B cell (primary cell): Measurements from ENCODE around the gene THUMPD1. TPM values are rescaled to one million over a fixed set of nuclear protein-coding genes. Genes with fewer than 3 reads are reported as not detected.

Experiments
- ATAC-seq: fragments of 200-7000 bp; cut with Tn5 transposase; one replicate; pipeline ENCODE4 v1.10.0; 2021; ENCODE audit warnings: low read depth, mild to moderate bottlenecking, moderate number of reproducible peaks, moderate library complexity
- CTCF ChIA-PET: fragments of 350-600 bp; sonication (Branson Sonifier 250); formaldehyde crosslinking; loops from one replicate; lab custom pipeline; 2021; ENCODE audit warnings: antibody characterized with exemption, inconsistent platforms; lab: Charles Lee
- POLR2A ChIA-PET: fragments of 350-600 bp; sonication (Branson Sonifier 250); formaldehyde crosslinking; loops from one replicate; lab custom pipeline; 2021; ENCODE audit warnings: antibody characterized with exemption; lab: Charles Lee
- DNase-seq: peaks from one replicate; pipeline ENCODE4 v3.0.0; 2013
- H2AFZ ChIP-seq: 2 replicates; pipeline ENCODE4 v1.6.1; 2012; ENCODE audit warnings: mild to moderate bottlenecking, low read depth, low read length; ENCODE audit not compliant: insufficient read depth, poor library complexity, severe bottlenecking
- H3K27ac ChIP-seq, 2 donors: 1 replicate in 1 of 2; 2 replicates in 1 of 2; pipeline ENCODE4 v1.5.1; 2012 to 2013; ENCODE audit warnings: low read length in 2 of 2, mild to moderate bottlenecking in 2 of 2, moderate library complexity in 1 of 2
- H3K27me3 ChIP-seq, 4 experiments: fragments of 200-600 bp in 1 of 4; sonication (generic) in 1 of 4; replicated peaks in 1 of 4; 1 replicate in 2 of 4; 2 replicates in 2 of 4; pipeline versions ENCODE4 v1.6.1 to v1.7.0; 2013 to 2016; ENCODE audit warnings: low read length in 3 of 4, mild to moderate bottlenecking in 2 of 4, mixed read lengths in 1 of 4, moderate library complexity in 1 of 4; ENCODE audit not compliant: insufficient read depth in 4 of 4, control insufficient read depth in 3 of 4; ENCODE audit errors: control extremely low read depth in 1 of 4
- H3K36me3 ChIP-seq, 2 experiments: replicated peaks in 1 of 2; 1 replicate in 1 of 2; 2 replicates in 1 of 2; pipeline versions ENCODE4 v1.6.1 to v1.7.1; 2013; ENCODE audit warnings: low read length in 1 of 2; ENCODE audit not compliant: insufficient read depth in 2 of 2, control insufficient read depth in 1 of 2; ENCODE audit errors: control extremely low read depth in 1 of 2, extremely low read depth in 1 of 2
- H3K4me1 ChIP-seq, 2 donors: fragments of 200-600 bp in 1 of 2; sonication (generic) in 1 of 2; 1 replicate in 1 of 2; 2 replicates in 1 of 2; pipeline versions ENCODE4 v1.5.1 to v1.6.1; 2013 to 2017; ENCODE audit warnings: low read length in 2 of 2; ENCODE audit not compliant: control insufficient read depth in 2 of 2, insufficient read depth in 2 of 2
- H3K4me2 ChIP-seq: replicated peaks from 2 replicates; pipeline ENCODE3; 2012; ENCODE audit warnings: mild to moderate bottlenecking, low read depth, low read length; ENCODE audit not compliant: poor library complexity, severe bottlenecking
- H3K4me3 ChIP-seq, 5 experiments: fragments of 200-600 bp in 1 of 5; sonication (generic) in 1 of 5; 1 replicate in 3 of 5; 2 replicates in 2 of 5; pipeline versions ENCODE4 v1.5.1 to v1.7.0; 2011 to 2016; ENCODE audit warnings: low read length in 4 of 5, mild to moderate bottlenecking in 4 of 5, low read depth in 2 of 5, control low read depth in 1 of 5, moderate library complexity in 1 of 5; ENCODE audit not compliant: insufficient read depth in 1 of 5; ENCODE audit errors: control extremely low read depth in 1 of 5, extremely low read depth in 1 of 5
- H3K79me2 ChIP-seq: fragments of 200-600 bp; sonication (generic); one replicate; pipeline ENCODE4 v1.6.0; 2016; ENCODE audit warnings: low read length; ENCODE audit not compliant: control insufficient read depth, insufficient read depth
- H3K9ac ChIP-seq: fragments of 200-600 bp; sonication (generic); 2 replicates; pipeline ENCODE4 v1.6.1; 2017; ENCODE audit warnings: mild to moderate bottlenecking, low read length, moderate library complexity
- H3K9me3 ChIP-seq, 3 donors: one replicate each; pipeline versions ENCODE4 v1.6.1 to v1.7.1; 2013; ENCODE audit warnings: low read length in 2 of 3; ENCODE audit not compliant: control insufficient read depth in 2 of 3, insufficient read depth in 1 of 3; ENCODE audit errors: control extremely low read depth in 1 of 3
- H4K20me1 ChIP-seq: 2 replicates; pipeline ENCODE4 v1.6.0; 2012; ENCODE audit warnings: mild to moderate bottlenecking, low read length; ENCODE audit not compliant: insufficient read depth, control insufficient read depth, poor library complexity, severe bottlenecking
- H3K27ac Mint-ChIP-seq: one replicate; pipeline ENCODE4 v1.8.0; 2021; ENCODE audit warnings: mixed read lengths
- H3K27me3 Mint-ChIP-seq: one replicate; pipeline ENCODE4 v1.8.0; 2021; ENCODE audit warnings: mixed read lengths
- H3K4me1 Mint-ChIP-seq: one replicate; pipeline ENCODE4 v1.8.0; 2021; ENCODE audit warnings: mixed read lengths
- H3K4me3 Mint-ChIP-seq: one replicate; pipeline ENCODE4 v1.8.0; 2021; ENCODE audit warnings: mixed read lengths
- H3K9me3 Mint-ChIP-seq: one replicate; pipeline ENCODE4 v1.8.0; 2022; ENCODE audit warnings: mixed read lengths; ENCODE audit not compliant: insufficient read depth
- EZH2 ChIP-seq: IDR thresholded peaks from 2 replicates; pipeline ENCODE4 v1.6.1; 2012; ENCODE audit warnings: borderline replicate concordance, low read depth, mild to moderate bottlenecking, moderate library complexity, low read length; ENCODE audit not compliant: insufficient read depth, poor library complexity, severe bottlenecking
- WGBS: methylation state at CpG from one replicate; pipeline ENCODE4 v1.1.5; 2013; ENCODE audit warnings: missing lambda C conversion rate; ENCODE audit not compliant: insufficient coverage; 5-methylcytosine and 5-hydroxymethylcytosine counted together
- intact Hi-C: fragments of 100-400 bp; cut with micrococcal nuclease; formaldehyde crosslinking; loops from one replicate; pipeline ENCODE4 v1.10.0; 2022
- polyA plus RNA-seq: library from polyadenylated mRNA; depleted of rRNA; stranded (reverse); fragments of >200 nt; gene quantifications from 2 replicates; pipeline ENCODE4 v1.2.3, GENCODE V29; 2012
- total RNA-seq, 2 donors: library from RNA; stranded (reverse); fragments of 120-200 nt in 1 of 2; gene quantifications; 1 replicate in 1 of 2; 2 replicates in 1 of 2; pipeline versions ENCODE4 v1.2.3 to v1.2.4, GENCODE V29; 2013 to 2022
- TF ChIP-seq, protein P1 (sequence below): fragments of 200-600 bp; IDR thresholded peaks from one replicate; pipeline ENCODE4 v1.8.0; 2022; ENCODE audit warnings: antibody characterized with exemption, mild to moderate bottlenecking

The THUMPD1 gene
- total and polyA plus RNA-seq, 2 donors (not counting 1 experiment from before 2014, with no cell fraction given): 52.5 to 72.6 TPM

DNA sequence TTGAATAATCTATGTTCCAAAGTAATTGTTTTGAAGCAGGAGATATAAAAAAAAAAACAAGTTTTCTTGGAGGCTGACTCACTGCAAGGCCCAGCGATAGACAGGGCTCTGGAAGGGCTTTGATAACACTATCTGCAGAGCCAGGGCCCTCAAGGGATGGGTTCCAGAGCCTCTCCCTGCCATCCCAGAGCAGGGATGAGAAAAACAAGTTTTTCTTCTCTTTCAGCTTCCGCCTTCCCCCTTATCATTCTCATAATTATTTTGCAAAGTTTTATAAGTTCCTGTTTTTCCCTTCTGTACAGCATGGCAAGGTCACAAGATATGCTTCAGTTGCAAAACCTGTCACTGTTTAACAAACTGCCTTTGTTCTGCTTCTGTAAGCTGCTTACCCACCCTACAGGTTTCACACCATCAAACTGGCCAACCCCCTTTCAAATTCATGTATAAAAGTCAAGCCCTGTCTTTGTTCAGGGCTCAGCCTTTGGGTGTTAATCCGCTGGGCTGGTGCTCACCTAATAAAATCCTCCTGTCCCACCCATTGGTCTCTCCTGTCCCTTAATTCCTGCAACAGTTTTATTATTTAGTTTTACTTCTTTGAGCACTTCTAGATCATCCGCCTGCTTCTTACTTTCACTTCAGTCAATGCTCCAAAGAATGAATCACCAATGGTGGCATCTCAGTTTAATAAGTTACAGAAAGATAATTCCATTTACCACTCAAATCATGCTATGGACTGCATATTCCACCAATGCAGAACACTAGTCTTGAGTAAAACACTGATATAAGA, 5.6 kb upstream of the THUMPD1 start:
- no peak for ATAC-seq
- H3K4me1 Mint-ChIP-seq: no peaks in the 10 kb centered on the region
- Histone ChIP-seq H2AFZ (no peak overlapping the region), H3K4me3 (no peak overlapping the region), H3K9me3 (peaks cover 0 to 18% (median 17%) of the 10 kb centered on the region in 3 donors), H3K9ac (no peak overlapping the region), H3K79me2 (no peaks in the 10 kb centered on the region), H3K27ac (no peak overlapping the region), H3K4me2 (no peak overlapping the region), H3K27me3 (no peaks in the 10 kb centered on the region), H3K4me1 (no peaks in the 10 kb centered on the region), H4K20me1 (no peaks in the 10 kb centered on the region), H3K36me3 (no peaks in the 10 kb centered on the region)
- no peak overlapping the region for H3K27ac Mint-ChIP-seq
- DNase-seq: no peak
- ChIA-PET CTCF (no interaction called here), POLR2A (interaction anchor here (1.5 kb wide), 1 partner anchor 16 kb away, joined by 3 read pairs; the partner anchor contains the start of gene ACSM3)
- H3K27me3 Mint-ChIP-seq: no peaks in the 10 kb centered on the region
- H3K9me3 Mint-ChIP-seq: peaks cover 2% of the 10 kb centered on the region
- H3K4me3 Mint-ChIP-seq: no peak overlapping the region
- WGBS: 50% methylated on average over 3 of the region's 4 CpGs
- intact Hi-C loops: loop anchor here (10.0 kb wide), 1 partner anchor 1222 kb away; the partner anchor contains the start of genes CCP110 and GDE1
- no peak for TF ChIP-seq EZH2
- TF ChIP-seq, protein P1, sequence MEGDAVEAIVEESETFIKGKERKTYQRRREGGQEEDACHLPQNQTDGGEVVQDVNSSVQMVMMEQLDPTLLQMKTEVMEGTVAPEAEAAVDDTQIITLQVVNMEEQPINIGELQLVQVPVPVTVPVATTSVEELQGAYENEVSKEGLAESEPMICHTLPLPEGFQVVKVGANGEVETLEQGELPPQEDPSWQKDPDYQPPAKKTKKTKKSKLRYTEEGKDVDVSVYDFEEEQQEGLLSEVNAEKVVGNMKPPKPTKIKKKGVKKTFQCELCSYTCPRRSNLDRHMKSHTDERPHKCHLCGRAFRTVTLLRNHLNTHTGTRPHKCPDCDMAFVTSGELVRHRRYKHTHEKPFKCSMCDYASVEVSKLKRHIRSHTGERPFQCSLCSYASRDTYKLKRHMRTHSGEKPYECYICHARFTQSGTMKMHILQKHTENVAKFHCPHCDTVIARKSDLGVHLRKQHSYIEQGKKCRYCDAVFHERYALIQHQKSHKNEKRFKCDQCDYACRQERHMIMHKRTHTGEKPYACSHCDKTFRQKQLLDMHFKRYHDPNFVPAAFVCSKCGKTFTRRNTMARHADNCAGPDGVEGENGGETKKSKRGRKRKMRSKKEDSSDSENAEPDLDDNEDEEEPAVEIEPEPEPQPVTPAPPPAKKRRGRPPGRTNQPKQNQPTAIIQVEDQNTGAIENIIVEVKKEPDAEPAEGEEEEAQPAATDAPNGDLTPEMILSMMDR: no peak

DNA sequence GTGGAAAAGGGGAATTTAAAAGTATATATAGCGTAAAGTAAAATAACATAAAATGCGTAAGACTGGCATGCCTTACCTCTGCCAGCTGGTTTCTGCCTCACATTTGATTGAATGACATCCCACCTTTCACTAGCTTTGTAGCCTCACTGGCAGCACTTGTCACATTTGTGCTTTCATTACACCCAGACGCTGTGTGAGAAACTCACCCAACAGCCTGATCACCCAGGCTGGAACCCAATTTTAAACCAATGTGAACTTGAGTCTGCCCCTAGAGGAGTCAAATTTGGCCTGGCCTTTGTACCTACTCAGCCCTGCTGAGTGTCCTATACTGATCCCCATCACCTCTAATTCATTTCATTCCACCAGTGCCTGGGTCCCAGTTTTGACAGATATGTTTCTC, 4.8 kb upstream of the THUMPD1 start:
- intact Hi-C loops: loop anchor here (10.0 kb wide), 1 partner anchor 1222 kb away; the partner anchor contains the start of genes CCP110 and GDE1
- H3K4me3 Mint-ChIP-seq: no peak overlapping the region
- Histone ChIP-seq H3K9ac (no peak overlapping the region), H3K9me3 (peaks cover 0 to 19% (median 17%) of the 10 kb centered on the region in 3 donors), H2AFZ (no peak overlapping the region), H3K4me1 (peaks cover 4 to 5% of the 10 kb centered on the region in 2 donors), H3K36me3 (no peaks in the 10 kb centered on the region), H3K4me2 (no peak overlapping the region), H3K27me3 (no peaks in the 10 kb centered on the region), H3K79me2 (no peaks in the 10 kb centered on the region), H4K20me1 (no peaks in the 10 kb centered on the region), H3K27ac (no peak overlapping the region), H3K4me3 (no peak overlapping the region)
- H3K4me1 Mint-ChIP-seq: peaks cover 4% of the 10 kb centered on the region
- H3K9me3 Mint-ChIP-seq: peaks cover 2% of the 10 kb centered on the region
- no peak for DNase-seq
- ChIA-PET POLR2A (interaction anchor here (1.5 kb wide), 1 partner anchor 17 kb away, joined by 3 read pairs; the partner anchor contains the start of gene ACSM3), CTCF (no interaction called here)
- no peak overlapping the region for H3K27ac Mint-ChIP-seq
- WGBS: 100% methylated on average over 2 of the region's 3 CpGs
- ATAC-seq: no peak
- TF ChIP-seq EZH2: no peak
- TF ChIP-seq, protein P1: no peak
- H3K27me3 Mint-ChIP-seq: no peaks in the 10 kb centered on the region
